Sigmoid colon (tissue), 7 donors: ENCODE data around the gene LIPG. TPM values are rescaled to one million over a fixed set of nuclear protein-coding genes. Genes with fewer than 3 reads are reported as not detected.
"Not testable (repeated sequence)": the region's sequence is repeated elsewhere in the genome, so short reads cannot be mapped to it uniquely, and the experiment has no call there.

Experiments
- DNase-seq: peaks from one replicate; pipeline ENCODE4 v3.0.0-alpha.2; 2019
- H3K27ac ChIP-seq, 4 donors: fragments of 200-600 bp; sonication (generic); one replicate each; pipeline ENCODE4 v1.5.1; 2016 to 2019; ENCODE audit warnings: mild to moderate bottlenecking in 1 of 4
- H3K27me3 ChIP-seq, 3 donors: fragments of 200-600 bp; sonication (generic); one replicate each; pipeline ENCODE4 v1.5.1; 2019; ENCODE audit warnings: mild to moderate bottlenecking in 1 of 3
- H3K36me3 ChIP-seq, 4 donors: fragments of 200-600 bp; sonication (generic); one replicate each; pipeline ENCODE4 v1.5.1; 2016 to 2019
- H3K4me1 ChIP-seq, 4 donors: fragments of 200-600 bp; sonication (generic); one replicate each; pipeline ENCODE4 v1.5.1; 2017 to 2019
- H3K4me3 ChIP-seq, 4 donors: fragments of 200-600 bp; sonication (generic); one replicate each; pipeline ENCODE4 v1.5.1; 2017 to 2019; ENCODE audit warnings: mild to moderate bottlenecking in 2 of 4, moderate library complexity in 1 of 4
- H3K9me3 ChIP-seq, 4 donors: fragments of 200-600 bp in 3 of 4; sonication (generic) in 3 of 4; one replicate each; pipeline versions ENCODE4 v1.5.1 to v1.6.1; 2013 to 2019
- EP300 ChIP-seq, 4 donors: sonication (generic); formaldehyde crosslinking; IDR thresholded peaks; one replicate each; pipeline ENCODE4 v1.6.1; 2017; ENCODE audit warnings: antibody characterized with exemption in 4 of 4
- POLR2A ChIP-seq, 2 donors: fragments of 450-650 bp; IDR thresholded peaks; one replicate each; pipeline ENCODE4 v1.6.1; 2016; ENCODE audit warnings: antibody characterized with exemption in 2 of 2, mild to moderate bottlenecking in 2 of 2, moderate library complexity in 2 of 2
- POLR2AphosphoS5 ChIP-seq, 4 donors: sonication (generic); formaldehyde crosslinking; IDR thresholded peaks; one replicate each; pipeline ENCODE4 v1.6.1; 2017; ENCODE audit warnings: antibody characterized with exemption in 4 of 4
- WGBS, 2 donors: extraction: QIAGEN DNeasy Blood & Tissue Kit; methylation state at CpG; one replicate each; pipeline ENCODE4 v1.1.7; 2013; 5-methylcytosine and 5-hydroxymethylcytosine counted together
- intact Hi-C: fragments of 100-400 bp; cut with DNase I; formaldehyde crosslinking; loops from one replicate; pipeline ENCODE4 v1.15.1; 2023
- polyA plus RNA-seq, 3 donors: library from polyadenylated mRNA; stranded (reverse); fragments of 200-250 nt; gene quantifications; one replicate each; pipeline ENCODE4 v1.2.3, GENCODE V29; 2013
- total RNA-seq, 4 donors: library from RNA; depleted of rRNA; stranded (reverse); fragments of >200 nt; gene quantifications; one replicate each; pipeline ENCODE4 v1.1.0, GENCODE V29; 2016
- TF ChIP-seq, protein P1 (sequence below), 4 experiments: fragments of 450-650 bp in 3 of 4; fragments of 200-600 bp in 1 of 4; IDR thresholded peaks; one replicate each; pipeline ENCODE4 v1.5.1; 2016 to 2019; ENCODE audit warnings: antibody characterized with exemption in 4 of 4, mild to moderate bottlenecking in 3 of 4, moderate library complexity in 2 of 4
- donor health status: healthy with polysubstance abuse.
- donor health status: Bipolar disorder and iron deficiency.
- donor health status: healthy.

The LIPG gene
- total and polyA plus RNA-seq, 7 donors = under 0.01 to 21.9 (median 2.4) TPM

DNA sequence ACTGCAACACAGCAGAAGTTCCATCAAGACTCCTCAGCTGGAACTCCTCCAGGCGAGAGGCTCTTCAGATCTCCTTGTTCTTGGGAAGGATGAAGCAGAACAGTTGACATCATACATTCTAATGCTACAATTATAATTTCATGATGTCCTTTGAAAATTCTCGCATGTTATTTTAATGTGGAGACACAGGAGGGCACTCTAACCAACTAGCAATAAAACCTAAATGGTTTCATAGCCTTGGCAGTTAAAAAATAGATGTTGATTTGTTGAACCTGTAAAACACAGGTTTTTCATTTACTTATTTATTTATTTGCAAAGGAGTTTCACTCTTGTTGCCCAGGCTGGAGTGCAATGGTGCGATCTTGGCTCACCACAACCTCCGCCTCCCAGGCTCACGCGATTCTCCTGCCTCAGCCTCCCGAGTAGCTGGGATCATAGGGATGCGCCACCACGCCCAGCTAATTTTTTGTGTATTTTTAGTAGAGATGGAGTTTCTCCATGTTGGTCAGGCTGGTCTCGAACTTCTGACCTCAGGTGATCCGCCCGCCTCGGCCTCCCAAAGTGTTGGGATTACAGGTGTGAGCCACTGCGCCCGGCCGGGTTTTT, 2.4 kb upstream of the LIPG start:
- TF ChIP-seq, protein P1, sequence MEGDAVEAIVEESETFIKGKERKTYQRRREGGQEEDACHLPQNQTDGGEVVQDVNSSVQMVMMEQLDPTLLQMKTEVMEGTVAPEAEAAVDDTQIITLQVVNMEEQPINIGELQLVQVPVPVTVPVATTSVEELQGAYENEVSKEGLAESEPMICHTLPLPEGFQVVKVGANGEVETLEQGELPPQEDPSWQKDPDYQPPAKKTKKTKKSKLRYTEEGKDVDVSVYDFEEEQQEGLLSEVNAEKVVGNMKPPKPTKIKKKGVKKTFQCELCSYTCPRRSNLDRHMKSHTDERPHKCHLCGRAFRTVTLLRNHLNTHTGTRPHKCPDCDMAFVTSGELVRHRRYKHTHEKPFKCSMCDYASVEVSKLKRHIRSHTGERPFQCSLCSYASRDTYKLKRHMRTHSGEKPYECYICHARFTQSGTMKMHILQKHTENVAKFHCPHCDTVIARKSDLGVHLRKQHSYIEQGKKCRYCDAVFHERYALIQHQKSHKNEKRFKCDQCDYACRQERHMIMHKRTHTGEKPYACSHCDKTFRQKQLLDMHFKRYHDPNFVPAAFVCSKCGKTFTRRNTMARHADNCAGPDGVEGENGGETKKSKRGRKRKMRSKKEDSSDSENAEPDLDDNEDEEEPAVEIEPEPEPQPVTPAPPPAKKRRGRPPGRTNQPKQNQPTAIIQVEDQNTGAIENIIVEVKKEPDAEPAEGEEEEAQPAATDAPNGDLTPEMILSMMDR (IDR thresholded peaks at IDR 0.05) = peak in 2 of 4 experiments; percentile 37 to 47
- intact Hi-C loops = loop anchor here (5.0 kb wide), 1 partner anchor 298 kb away; no protein-coding TSS in a partner anchor
- not testable (repeated sequence) for H3K9me3 ChIP-seq, H3K27ac ChIP-seq, H3K36me3 ChIP-seq, H3K4me3 ChIP-seq, DNase-seq
- 31 to 70% methylated on average over 16 of the region's 16 CpGs for WGBS, 2 donors
- Histone ChIP-seq H3K27me3 (peaks cover 0 to 51% (median 22%) of the 10 kb centered on the region in 3 donors), H3K4me1 (peaks cover 0 to 31% (median 31%) of the 10 kb centered on the region in 4 donors)

DNA sequence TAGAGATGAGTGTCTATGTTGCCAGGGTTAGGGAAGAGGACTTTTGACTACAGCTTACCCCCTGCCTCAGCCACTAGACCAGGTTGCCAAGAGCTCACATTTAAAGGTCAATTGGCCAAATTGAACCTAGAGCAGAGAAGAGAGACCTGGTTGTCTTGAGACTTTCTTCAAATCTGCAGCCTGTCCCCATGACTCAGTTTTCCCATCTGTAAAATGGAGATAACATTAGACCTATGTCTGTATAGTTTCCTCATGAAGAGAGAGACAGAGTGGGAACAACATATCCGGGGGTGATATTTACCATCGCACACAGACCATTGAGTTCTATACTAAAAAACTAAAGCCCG, 1.6 kb upstream of the LIPG start:
- Histone ChIP-seq H3K36me3 (no peaks in the 10 kb centered on the region), H3K4me1 (peaks cover 0 to 31% (median 31%) of the 10 kb centered on the region in 4 donors), H3K27me3 (peaks cover 0 to 50% (median 22%) of the 10 kb centered on the region in 3 donors), H3K27ac (no peak overlapping the region), H3K4me3 (peak overlapping the region in 1 of 4 donors; percentile 47), H3K9me3 (no peaks in the 10 kb centered on the region)
- 6 to 21% methylated on average over 3 of the region's 3 CpGs for WGBS, 2 donors
- TF ChIP-seq, protein P1 (IDR thresholded peaks at IDR 0.05) = no peak
- no peak for TF ChIP-seq EP300 (IDR thresholded peaks at IDR 0.05)
- no peak for DNase-seq
- intact Hi-C loops = no loop called here

DNA sequence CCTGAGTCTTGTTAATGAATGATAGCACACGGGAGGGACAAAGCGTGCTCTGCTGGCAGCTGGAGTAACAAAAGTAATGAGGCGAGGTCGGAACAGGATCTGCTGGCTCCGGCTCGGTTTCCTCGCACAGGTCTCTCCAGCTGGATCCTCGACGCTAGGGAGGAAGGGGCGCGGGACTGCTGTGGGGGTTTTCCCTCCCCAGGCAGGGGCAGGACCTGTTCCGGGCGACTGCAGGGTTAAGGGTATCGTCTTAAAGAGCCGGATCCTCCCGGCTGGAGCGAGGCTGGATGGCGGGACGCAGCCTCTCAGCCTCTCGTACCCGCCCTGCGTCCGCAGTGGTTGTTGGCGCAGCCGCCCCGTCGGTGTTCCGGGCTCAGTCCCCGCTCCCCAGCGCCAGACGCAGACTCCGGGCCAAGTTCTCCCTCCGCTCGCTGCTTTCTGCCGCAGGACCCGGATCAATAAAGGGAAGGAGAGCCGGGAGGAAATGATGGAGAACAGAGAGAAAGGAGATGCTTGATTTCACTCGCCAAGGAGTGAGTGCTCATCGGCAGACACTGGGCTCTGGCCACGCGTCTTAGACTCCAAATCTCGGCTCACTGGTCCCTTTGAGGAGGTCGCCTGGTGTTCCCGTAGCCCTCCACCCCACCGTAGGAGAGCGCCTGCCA, 1.1 kb upstream of the LIPG start:
- Histone ChIP-seq H3K36me3 (no peaks in the 10 kb centered on the region), H3K4me1 (peaks cover 0 to 35% (median 32%) of the 10 kb centered on the region in 4 donors), H3K27me3 (peaks cover 0 to 50% (median 22%) of the 10 kb centered on the region in 3 donors), H3K4me3 (peak overlapping the region in 3 of 4 donors; percentile 32 to 47 (median 39)), H3K27ac (peak overlapping the region in 1 of 4 donors; percentile 4), H3K9me3 (no peaks in the 10 kb centered on the region)
- no peak for DNase-seq
- intact Hi-C loops = no loop called here
- no peak for TF ChIP-seq EP300 (IDR thresholded peaks at IDR 0.05)
- no peak for TF ChIP-seq POLR2AphosphoS5 (IDR thresholded peaks at IDR 0.05)
- WGBS, 2 donors = 1 to 3% methylated on average over 46 of the region's 46 CpGs

DNA sequence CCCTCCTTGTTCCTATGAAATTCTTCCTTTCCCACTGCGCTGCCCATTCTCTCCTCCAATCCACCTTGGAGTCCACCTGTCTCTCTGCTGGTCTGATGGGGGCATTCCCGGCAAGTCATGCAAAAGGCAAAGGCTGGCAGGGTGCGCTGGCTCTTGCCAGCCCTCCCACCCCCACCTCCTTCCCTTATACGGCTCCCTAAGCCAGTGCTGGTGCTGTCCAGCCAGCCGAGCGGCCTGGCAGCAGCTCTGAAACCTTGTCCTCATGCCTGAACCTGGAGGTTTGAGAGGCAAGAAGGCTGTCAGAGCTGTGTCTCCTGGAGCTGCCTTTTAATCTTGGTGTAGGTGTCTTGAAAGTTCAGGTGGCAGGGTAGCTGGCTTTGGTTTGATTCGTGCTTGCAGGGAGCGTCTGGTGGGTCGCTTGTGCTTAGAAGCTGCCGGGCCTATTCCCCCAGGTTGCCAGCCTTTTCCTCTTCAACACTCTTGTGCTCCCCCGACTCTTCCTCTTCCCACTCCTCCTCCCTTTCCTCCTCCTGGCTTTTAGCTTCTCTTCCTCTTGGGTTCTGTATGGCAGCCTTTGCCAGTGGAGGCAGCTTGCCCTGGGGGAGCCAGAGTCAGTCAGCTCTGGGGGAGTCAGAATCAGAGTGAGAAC, 748 bp downstream of the LIPG start:
- Histone ChIP-seq H3K4me3 (peak overlapping the region in 3 of 4 donors; percentile 32 to 47 (median 39)), H3K4me1 (peaks cover 0 to 37% (median 33%) of the 10 kb centered on the region in 4 donors), H3K27me3 (peaks cover 0 to 50% (median 22%) of the 10 kb centered on the region in 3 donors), H3K27ac (no peak overlapping the region), H3K36me3 (no peaks in the 10 kb centered on the region), H3K9me3 (no peaks in the 10 kb centered on the region)
- no peak for DNase-seq
- 8 to 40% methylated on average over 11 of the region's 11 CpGs for WGBS, 2 donors
- TF ChIP-seq POLR2A (IDR thresholded peaks at IDR 0.05) = no peak
- TF ChIP-seq, protein P1 (IDR thresholded peaks at IDR 0.05) = no peak
- no peak for TF ChIP-seq EP300 (IDR thresholded peaks at IDR 0.05)
- TF ChIP-seq POLR2AphosphoS5 (IDR thresholded peaks at IDR 0.05) = no peak
- intact Hi-C loops = no loop called here

DNA sequence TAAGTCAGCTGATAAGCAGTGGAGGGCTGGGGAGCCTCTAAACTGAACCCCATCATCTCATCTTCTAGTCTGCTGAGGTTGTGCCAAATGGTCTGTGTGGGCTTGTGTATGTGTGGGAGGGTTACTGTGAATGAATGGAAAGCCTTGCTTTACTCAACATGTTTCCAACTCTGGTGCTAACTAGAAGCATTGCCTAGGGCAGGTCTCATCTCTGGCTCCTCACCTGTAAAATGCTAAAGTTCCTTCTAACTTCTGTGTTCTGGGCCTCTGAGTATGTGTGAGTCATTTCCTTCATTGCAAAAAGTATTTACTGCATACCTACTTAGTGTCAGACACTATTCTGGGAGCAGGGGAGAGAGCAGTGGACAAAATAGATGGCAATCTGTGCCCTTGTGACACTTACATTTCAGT, 1.3 kb downstream of the LIPG start:
- Histone ChIP-seq H3K27ac (no peak overlapping the region), H3K4me3 (peak overlapping the region in 1 of 4 donors; percentile 47), H3K9me3 (no peaks in the 10 kb centered on the region), H3K36me3 (no peaks in the 10 kb centered on the region), H3K27me3 (peaks cover 0 to 50% (median 22%) of the 10 kb centered on the region in 3 donors), H3K4me1 (peaks cover 0 to 37% (median 33%) of the 10 kb centered on the region in 4 donors)
- intact Hi-C loops = no loop called here
- no peak for TF ChIP-seq POLR2A (IDR thresholded peaks at IDR 0.05)
- no peak for TF ChIP-seq POLR2AphosphoS5 (IDR thresholded peaks at IDR 0.05)
- no peak for TF ChIP-seq EP300 (IDR thresholded peaks at IDR 0.05)
- TF ChIP-seq, protein P1 (IDR thresholded peaks at IDR 0.05) = no peak
- DNase-seq = no peak
